HepG2 (cell line): ENCODE results near the gene CLCN1.

Experiments used
- CREB1 ChIP-seq, 2 experiments: fragments of 450-650 bp in 1 of 2; IDR thresholded peaks; 2 replicates each; pipeline ENCODE4 v1.6.1; 2016 to 2017; ENCODE audit warnings: control low read depth in 1 of 2, mild to moderate bottlenecking in 1 of 2, missing compliant biosample characterization in 1 of 2, missing genetic modification characterization in 1 of 2
- MTA3 ChIP-seq: sonication (generic); formaldehyde crosslinking; IDR thresholded peaks from 2 replicates; pipeline ENCODE4 v1.4.0; 2020; ENCODE audit warnings: missing genetic modification reagents
- POLR2AphosphoS5 ChIP-seq: IDR thresholded peaks from 2 replicates; pipeline ENCODE4 v1.6.1; 2012; ENCODE audit warnings: low read depth, low read length

DNA sequence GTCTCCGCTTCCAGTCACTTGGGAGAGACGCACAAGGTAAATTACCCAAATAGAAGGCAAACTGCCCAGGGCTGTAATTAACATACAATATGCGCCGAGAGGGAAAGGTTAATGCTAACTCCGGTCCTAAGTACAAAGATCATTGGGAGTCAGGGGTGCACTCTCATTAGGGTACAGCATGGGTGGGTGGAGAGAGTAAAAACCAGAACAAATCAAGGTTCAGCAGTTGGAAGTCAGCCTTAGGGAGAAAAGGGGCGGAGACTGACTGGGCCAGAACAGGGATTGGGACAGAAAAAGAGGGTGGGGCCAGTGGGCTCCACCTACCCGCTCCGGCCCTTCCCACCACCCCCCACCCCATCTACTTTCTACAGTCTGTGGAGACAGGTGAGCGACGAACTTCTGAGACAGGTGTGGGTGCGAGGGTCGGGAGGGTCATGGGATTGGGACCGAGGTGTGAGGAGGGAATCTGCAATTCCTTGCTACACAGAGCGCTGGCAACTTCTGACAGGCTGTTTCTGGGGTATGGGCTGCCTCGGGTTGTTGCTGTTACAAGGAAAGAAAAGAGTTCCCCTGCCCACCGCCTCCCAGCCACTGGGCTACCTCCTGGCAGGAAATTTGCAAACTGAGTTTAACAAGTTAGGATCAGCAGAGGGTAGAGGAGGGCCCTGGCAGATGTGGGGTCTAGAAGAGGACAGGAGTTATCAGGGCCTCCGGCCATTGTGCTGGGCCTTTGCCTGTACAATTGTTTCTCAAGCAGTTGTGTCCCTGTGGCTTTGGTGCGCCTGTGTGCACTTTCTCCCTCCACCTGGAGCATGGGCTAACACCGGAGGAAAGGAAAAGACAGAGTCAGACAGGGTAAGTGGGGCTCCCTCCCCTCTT, 31.1 kb upstream of the CLCN1 start, which contains the start of gene TMEM139:
- peak; percentile 77 for TF ChIP-seq POLR2AphosphoS5
- TF ChIP-seq CREB1 (IDR thresholded peaks at IDR 0.05) = no peak
- peak; percentile 66; the same call in 1 of the 2 replicates for TF ChIP-seq CREB1 (CRISPR knock-in tag; IDR thresholded peaks at IDR 0.05)
- TF ChIP-seq MTA3 (CRISPR knock-in tag) = no peak
